ENCODE results near the gene FAM133A.

The FAM133A gene

GRCh38 chrX:93673869-93674271, at the start of gene FAM133A:
Gene FAM133A (plus strand): TSS chrX:93674206. CDS start chrX:93709420, 35,214 bp downstream.
- DNase-seq (ENCODE audit: low spot score) = no peak

DNA sequence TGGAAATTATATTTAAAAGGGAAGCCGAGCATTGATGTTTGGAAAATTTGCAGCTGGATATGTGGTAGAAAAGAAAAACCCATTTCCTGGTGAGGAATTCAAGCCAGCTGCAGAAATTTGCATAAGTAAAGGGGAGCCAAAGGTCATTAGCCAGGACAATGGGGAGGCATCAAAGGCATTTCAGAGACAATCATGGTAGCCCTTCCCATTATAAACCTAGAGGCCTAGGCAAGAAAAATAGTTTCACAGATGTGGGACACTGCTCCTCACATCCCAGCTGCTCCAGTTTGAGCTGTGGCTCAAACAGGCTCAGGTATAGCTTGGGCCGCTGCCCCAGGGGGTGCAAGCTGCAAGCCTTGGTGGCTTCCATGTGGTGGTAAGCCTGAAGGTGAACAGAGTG, 36.4 kb upstream of the FAM133A start:
- no peak for DNase-seq (ENCODE audit: low spot score)

- no peak for DNase-seq (ENCODE audit: low spot score)
These were observed 24.6 kb upstream of the FAM133A start for GRCh38 chrX:93649381-93649780.

GRCh38 chrX:93660575-93660974, 13.4 kb upstream of the FAM133A start:
- DNase-seq (ENCODE audit: low spot score) = no peak

DNA sequence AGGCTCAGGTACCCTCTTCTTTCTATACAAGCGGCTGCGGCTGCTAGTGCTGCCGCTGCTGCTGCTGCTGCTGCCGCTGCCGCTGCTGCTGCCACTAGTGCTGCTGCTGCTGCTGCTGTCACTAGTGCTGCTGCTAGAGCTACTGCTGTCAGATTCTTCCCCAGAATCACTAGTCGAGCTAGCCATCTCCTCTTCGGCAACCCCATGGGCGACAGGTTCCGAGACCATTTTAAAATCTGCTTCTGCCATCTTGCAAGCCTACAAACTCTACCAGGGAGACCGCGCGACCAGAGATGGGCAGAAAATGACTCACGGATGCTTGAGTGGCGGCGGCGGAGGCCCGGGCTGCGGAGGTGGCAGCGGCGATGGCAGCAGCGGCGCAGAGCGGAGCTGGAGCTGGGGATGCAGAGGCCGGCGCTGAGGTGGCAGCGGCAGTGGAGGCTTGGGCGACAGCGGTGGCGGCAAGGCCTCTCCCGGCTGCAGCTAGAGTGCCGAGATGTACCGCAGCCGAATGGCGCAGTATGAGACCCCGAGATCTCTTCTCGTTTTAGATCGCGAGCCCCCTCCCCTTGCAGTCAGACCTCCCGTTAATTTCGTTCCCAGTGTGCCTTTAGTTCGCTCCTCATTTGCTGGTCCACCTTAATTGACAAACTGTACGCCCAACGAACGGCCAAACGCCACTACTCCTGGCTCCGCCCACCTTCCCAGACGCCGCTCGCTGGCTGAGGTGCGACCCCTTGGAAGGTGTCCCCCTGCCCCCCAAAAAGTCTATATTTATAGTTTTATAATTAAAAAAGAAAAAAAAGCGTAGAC, 744 bp upstream of the FAM133A start, which contains the start of gene NAP1L3:
TSS of gene NAP1L3 (minus strand) at position 523 of the 813 bp plus-strand sequence. CDS start at position 249, 274 bp downstream.
- no peak for DNase-seq (ENCODE audit: low spot score)

GRCh38 chrX:93695981-93696380, 22.0 kb downstream of the FAM133A start:
- DNase-seq (ENCODE audit: low spot score) = no peak

DNA sequence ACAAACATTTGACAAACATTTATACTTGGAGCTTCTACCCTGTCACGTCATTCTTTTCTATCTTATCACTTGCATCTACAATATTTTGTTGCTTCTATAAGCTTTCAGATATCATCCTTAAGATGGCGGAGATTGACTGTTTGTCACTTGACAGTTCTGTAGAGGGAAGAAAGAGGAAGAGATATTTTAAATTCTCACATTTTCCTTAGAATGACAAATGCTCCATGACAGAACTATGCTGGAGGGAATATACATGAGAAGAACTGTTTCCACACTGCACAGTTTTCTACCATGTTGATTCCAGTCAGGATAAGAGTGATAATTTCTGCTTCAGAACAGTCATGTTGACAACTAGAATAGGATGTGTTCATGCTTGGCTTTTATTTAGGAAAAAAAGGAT, 29.7 kb downstream of the FAM133A start:
- no peak for DNase-seq (ENCODE audit: low spot score)

DNA sequence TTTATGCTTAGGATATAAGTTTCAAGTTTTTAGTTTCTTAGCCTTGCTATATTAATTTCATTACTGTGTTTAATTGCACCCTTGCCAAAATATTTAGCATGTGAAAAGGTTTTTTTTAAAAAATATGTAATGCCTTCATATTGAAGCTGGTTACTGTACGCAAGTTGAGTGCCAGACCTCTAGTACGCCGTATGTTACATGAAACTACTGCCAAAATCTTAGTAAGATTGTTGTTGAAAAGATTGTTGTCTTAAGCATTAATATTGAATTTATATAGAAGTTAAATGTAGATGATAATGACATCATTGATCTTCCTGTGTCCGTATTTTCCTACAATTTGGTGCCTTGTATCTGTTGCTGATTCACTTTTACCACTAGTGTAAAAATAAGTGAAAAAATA, 37.1 kb downstream of the FAM133A start:
- DNase-seq (ENCODE audit: low spot score) = no peak

GRCh38 chrX:93741811-93742210, 67.8 kb downstream of the FAM133A start:
- no peak for DNase-seq (ENCODE audit: low spot score)

GRCh38 chrX:93760163-93760562, 86.2 kb downstream of the FAM133A start:
- no peak for DNase-seq (ENCODE audit: low spot score)

Data from HuH-7 (cell line).